ENCODE measurements around the gene FGGY.

- TF ChIP-seq CTCF (IDR thresholded peaks at IDR 0.05; ENCODE audit: low read depth, low read length) (no peak), POLR2A (IDR thresholded peaks at IDR 0.05; ENCODE audit: extremely low read depth, insufficient read length) (no peak), MYC (IDR thresholded peaks at IDR 0.05; ENCODE audit: low read depth, low read length) (no peak)
- TF ChIP-seq, protein P1, sequence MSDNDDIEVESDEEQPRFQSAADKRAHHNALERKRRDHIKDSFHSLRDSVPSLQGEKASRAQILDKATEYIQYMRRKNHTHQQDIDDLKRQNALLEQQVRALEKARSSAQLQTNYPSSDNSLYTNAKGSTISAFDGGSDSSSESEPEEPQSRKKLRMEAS (IDR thresholded peaks at IDR 0.05; ENCODE audit: low read depth, low read length), result no peak
These were observed 141.2 kb downstream of the FGGY start for GRCh38 chr1:59438058-59438560.
